Heart left ventricle (tissue), 16 donors: ENCODE results near the gene MPPED2. TPM values are rescaled to one million over a fixed set of nuclear protein-coding genes. Genes with fewer than 3 reads are reported as not detected.

Experiments
- ATAC-seq, 4 donors: fragments of 200-7000 bp; cut with Tn5 transposase; one replicate each; pipeline ENCODE4 v1.9.1; 2020 to 2022; ENCODE audit warnings: moderate library complexity in 4 of 4, mild to moderate bottlenecking in 3 of 4, moderate number of reproducible peaks in 1 of 4
- DNase-seq, 5 donors: peaks; one replicate each; pipeline ENCODE4 v3.0.0-alpha.2; 2020
- H3K27ac ChIP-seq, 12 donors: fragments of 200-600 bp; sonication (generic) in 4 of 12; one replicate each; pipeline versions ENCODE4 v1.5.0 to v1.8.0; 2016 to 2022; ENCODE audit warnings: mild to moderate bottlenecking in 2 of 12
- H3K27me3 ChIP-seq, 9 donors: fragments of 200-600 bp; sonication (generic) in 2 of 9; one replicate each; pipeline versions ENCODE4 v1.5.1 to v1.8.0; 2016 to 2022; ENCODE audit warnings: mild to moderate bottlenecking in 3 of 9
- H3K36me3 ChIP-seq, 9 donors: fragments of 200-600 bp; sonication (generic) in 2 of 9; one replicate each; pipeline versions ENCODE4 v1.5.0 to v1.8.0; 2018 to 2022; ENCODE audit warnings: mild to moderate bottlenecking in 2 of 9
- H3K4me1 ChIP-seq, 12 donors: fragments of 200-600 bp; sonication (generic) in 4 of 12; one replicate each; pipeline versions ENCODE4 v1.5.0 to v1.8.0; 2016 to 2022; ENCODE audit warnings: mild to moderate bottlenecking in 3 of 12
- H3K4me3 ChIP-seq, 12 donors: fragments of 200-600 bp; sonication (generic) in 4 of 12; one replicate each; pipeline versions ENCODE4 v1.5.0 to v1.8.0; 2017 to 2022; ENCODE audit warnings: mild to moderate bottlenecking in 9 of 12, moderate library complexity in 4 of 12
- H3K9me3 ChIP-seq, 12 donors: fragments of 200-600 bp; sonication (generic) in 4 of 12; one replicate each; pipeline versions ENCODE4 v1.5.0 to v1.8.0; 2016 to 2022; ENCODE audit warnings: mild to moderate bottlenecking in 1 of 12
- POLR2A ChIP-seq, 2 donors: fragments of 450-650 bp; IDR thresholded peaks; one replicate each; pipeline ENCODE4 v1.6.1; 2017; ENCODE audit warnings: antibody characterized with exemption in 2 of 2, mild to moderate bottlenecking in 2 of 2, moderate library complexity in 2 of 2
- WGBS, 4 donors: extraction: QIAGEN DNeasy Blood & Tissue Kit in 2 of 4; methylation state at CpG; one replicate each; pipeline versions ENCODE4 v1.1.5 to v1.1.7; 2013 to 2018; 5-methylcytosine and 5-hydroxymethylcytosine counted together
- intact Hi-C, 10 donors: fragments of 100-400 bp; cut with DNase I; formaldehyde crosslinking; loops; one replicate each; pipeline versions ENCODE4 v1.11.1 to v1.14.2; 2022
- polyA plus RNA-seq, 2 donors: library from polyadenylated mRNA; stranded (reverse); fragments of 200-250 nt; gene quantifications; one replicate each; pipeline ENCODE4 v1.2.3, GENCODE V29; 2013
- total RNA-seq, 9 donors: library from RNA; depleted of rRNA in 2 of 9; stranded (reverse); fragments of >200 nt in 2 of 9; fragmentation: NEBNext Ultra II Directional in 3 of 9; extraction: Animal tissue kit (Norgen Biotek cat#: 25700) in 3 of 9; gene quantifications; one replicate each; pipeline versions ENCODE4 v1.1.0 to v1.2.4, GENCODE V29; 2016 to 2023
- TF ChIP-seq, protein P1 (sequence below), 12 donors: fragments of 200-600 bp; sonication (generic) in 4 of 12; IDR thresholded peaks; one replicate each; pipeline versions ENCODE4 v1.5.0 to v1.8.0; 2018 to 2022; ENCODE audit warnings: antibody characterized with exemption in 12 of 12, mild to moderate bottlenecking in 5 of 12
- donor health status: ischemic (EF 13 %, LVEDD 7.1; RV severe dilation, severe dysfunction).
- donor health status: healthy with polysubstance abuse.
- donor health status: DM: no; HTN: yes; CAD: no.
- donor health status: DM: no; HTN: no; CAD: no.
- donor health status: ischemic (EF 25% LVEDD 6.9; RV normal size, moderate dysfunction).
- donor health status: ischemic (EF 25% LVEDD 5.7; RV mildly dilated, moderate dysfunction).
- donor health status: healthy.
- donor health status: DM: yes; HTN: yes; CAD: no.
- donor health status: ischemic (EF 35%, LVEDD 5.7; RV mildly dilated, moderate dysfunction).
- donor health status: nonischemic (EF 11% LVEDD 7.7; RV severe dilation, severe dysfunction).
- donor health status: DM: yes; HTN: yes; CAD: no.
- donor health status: PGD.
- donor health status: ischemic (EF 29% LVEDD 5.4; RV normal size, mild dysfunction).
- donor health status: nonischemic (EF 23%, LVEDD 6.1; RV moderate dilation, normal function).

Gene MPPED2
- total and polyA plus RNA-seq, 11 donors = 2.7 to 14.3 (median 8.4) TPM

DNA sequence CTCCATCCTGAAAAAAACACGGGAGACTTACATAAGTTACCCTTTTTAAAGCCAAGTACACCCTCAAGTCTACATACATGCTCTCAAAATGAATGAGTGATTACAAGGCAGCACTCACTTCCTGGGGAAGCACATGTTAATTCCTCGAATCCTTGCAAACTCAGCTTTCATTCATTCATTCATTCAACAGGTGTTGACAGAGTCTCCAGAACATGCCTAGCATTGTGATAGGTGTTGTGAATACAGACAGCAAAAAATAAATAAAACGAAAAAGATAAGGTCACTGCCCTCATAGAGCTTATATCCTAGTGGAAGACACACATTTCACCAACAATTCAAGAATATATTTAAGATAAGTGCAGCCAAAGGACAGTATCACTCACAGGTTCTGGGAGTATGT lies 19.7 kb downstream of the MPPED2 start:
- intact Hi-C loops = no loop called here
- H3K27me3 ChIP-seq = no peaks in the 10 kb centered on the region
- DNase-seq (no peak), ATAC-seq (no peak)
- TF ChIP-seq, protein P1, sequence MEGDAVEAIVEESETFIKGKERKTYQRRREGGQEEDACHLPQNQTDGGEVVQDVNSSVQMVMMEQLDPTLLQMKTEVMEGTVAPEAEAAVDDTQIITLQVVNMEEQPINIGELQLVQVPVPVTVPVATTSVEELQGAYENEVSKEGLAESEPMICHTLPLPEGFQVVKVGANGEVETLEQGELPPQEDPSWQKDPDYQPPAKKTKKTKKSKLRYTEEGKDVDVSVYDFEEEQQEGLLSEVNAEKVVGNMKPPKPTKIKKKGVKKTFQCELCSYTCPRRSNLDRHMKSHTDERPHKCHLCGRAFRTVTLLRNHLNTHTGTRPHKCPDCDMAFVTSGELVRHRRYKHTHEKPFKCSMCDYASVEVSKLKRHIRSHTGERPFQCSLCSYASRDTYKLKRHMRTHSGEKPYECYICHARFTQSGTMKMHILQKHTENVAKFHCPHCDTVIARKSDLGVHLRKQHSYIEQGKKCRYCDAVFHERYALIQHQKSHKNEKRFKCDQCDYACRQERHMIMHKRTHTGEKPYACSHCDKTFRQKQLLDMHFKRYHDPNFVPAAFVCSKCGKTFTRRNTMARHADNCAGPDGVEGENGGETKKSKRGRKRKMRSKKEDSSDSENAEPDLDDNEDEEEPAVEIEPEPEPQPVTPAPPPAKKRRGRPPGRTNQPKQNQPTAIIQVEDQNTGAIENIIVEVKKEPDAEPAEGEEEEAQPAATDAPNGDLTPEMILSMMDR (IDR thresholded peaks at IDR 0.05) = no peak
- no peak for TF ChIP-seq POLR2A (IDR thresholded peaks at IDR 0.05)
- peaks cover 0 to 18% (median under 1%) of the 10 kb centered on the region in 12 donors for H3K4me1 ChIP-seq
- H3K4me3 ChIP-seq = no peak overlapping the region
- peaks cover 0 to 3% (median 0%) of the 10 kb centered on the region in 9 donors for H3K36me3 ChIP-seq
- H3K9me3 ChIP-seq = no peaks in the 10 kb centered on the region
- 68 to 73% (median 70%) methylated on average over 3 of the region's 3 CpGs for WGBS, 4 donors
- H3K27ac ChIP-seq = no peak overlapping the region

DNA sequence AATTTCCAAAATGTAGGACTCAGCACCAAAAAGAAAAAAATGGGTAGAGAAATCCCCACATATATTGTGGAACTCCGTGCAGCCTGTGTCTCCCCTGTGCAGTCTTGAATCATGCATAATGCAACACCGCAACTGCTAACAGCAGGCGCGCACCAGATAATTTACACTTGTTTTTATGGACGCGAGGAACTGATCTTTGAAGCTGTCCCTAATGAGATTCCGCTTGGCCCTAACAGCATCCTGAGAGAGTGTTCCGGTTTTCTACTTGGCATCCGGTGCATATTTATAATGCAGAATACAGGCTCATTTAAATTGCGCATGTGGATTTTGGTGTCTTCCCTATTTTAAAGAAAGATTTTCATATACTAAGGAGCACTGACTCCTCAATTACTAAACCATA lies 21.1 kb downstream of the MPPED2 start:
- Histone ChIP-seq H3K4me3 (no peak overlapping the region), H3K9me3 (no peaks in the 10 kb centered on the region), H3K27me3 (no peaks in the 10 kb centered on the region), H3K27ac (no peak overlapping the region), H3K36me3 (peaks cover 0 to 3% (median 0%) of the 10 kb centered on the region in 9 donors), H3K4me1 (peaks cover 0 to 24% (median 9%) of the 10 kb centered on the region in 12 donors)
- WGBS, 4 donors = 66 to 87% (median 70%) methylated on average over 10 of the region's 10 CpGs
- ATAC-seq = no peak
- intact Hi-C loops = no loop called here
- TF ChIP-seq, protein P1 (IDR thresholded peaks at IDR 0.05) = no peak
- TF ChIP-seq POLR2A (IDR thresholded peaks at IDR 0.05) = no peak
- no peak for DNase-seq

GRCh38 chr11:30561691-30562415 lies 24.3 kb downstream of the MPPED2 start:
- intact Hi-C loops = no loop called here
- TF ChIP-seq, protein P1 (IDR thresholded peaks at IDR 0.05) = no peak
- TF ChIP-seq POLR2A (IDR thresholded peaks at IDR 0.05) = no peak
- peaks cover 0 to 22% (median 10%) of the 10 kb centered on the region in 12 donors for H3K4me1 ChIP-seq
- H3K9me3 ChIP-seq = no peaks in the 10 kb centered on the region
- no peak for DNase-seq
- no peak overlapping the region for H3K27ac ChIP-seq
- H3K36me3 ChIP-seq = no peaks in the 10 kb centered on the region
- no peak for ATAC-seq
- H3K27me3 ChIP-seq = no peaks in the 10 kb centered on the region
- H3K4me3 ChIP-seq = no peak overlapping the region
- WGBS, 4 donors = 94 to 95% (median 94%) methylated on average over 1 of the region's 1 CpG

DNA sequence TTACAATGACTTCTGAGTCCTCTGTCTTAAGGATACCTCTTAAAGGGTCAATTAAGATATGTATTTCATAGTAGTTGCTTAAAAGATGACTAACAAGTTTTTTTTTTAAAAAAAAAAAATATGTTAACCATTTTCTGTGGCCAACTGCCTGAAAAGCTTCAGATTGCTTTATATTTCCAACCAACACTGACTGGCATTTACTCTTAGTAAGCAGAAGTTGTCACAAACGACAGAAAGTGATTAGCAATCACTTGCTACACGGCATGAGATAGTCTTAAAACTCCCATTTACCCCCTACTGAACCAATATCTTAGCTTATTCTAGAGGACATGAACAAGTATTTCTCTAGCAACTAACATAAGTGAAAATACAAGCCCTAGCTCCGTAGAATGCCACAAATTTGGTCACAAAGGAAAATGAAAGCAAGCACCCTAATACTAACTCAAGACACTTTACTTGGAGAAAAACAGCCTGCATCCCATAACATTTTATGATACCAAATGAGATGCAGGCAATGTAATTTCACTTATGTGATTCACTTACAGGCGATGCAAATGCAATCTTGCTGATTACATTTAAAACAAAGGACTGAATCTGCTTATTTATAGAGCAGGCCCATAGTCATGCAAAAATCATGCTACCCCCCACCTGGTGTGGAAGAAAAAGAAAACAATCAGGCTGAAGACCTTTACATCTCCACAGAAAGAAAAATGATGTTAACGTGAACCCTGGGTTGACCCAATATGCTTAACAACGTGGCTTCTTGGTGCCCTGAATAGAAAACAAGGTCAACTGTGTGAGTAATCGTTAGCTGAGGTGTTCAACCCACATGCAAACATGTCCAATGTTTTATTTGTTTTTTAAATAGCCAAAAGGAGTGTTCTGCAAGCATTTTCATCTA lies 25.7 kb downstream of the MPPED2 start:
- DNase-seq (no peak), ATAC-seq (peak in 2 of 4 donors; percentile 44 to 74)
- intact Hi-C loops = no loop called here
- Histone ChIP-seq H3K36me3 (no peaks in the 10 kb centered on the region), H3K9me3 (no peaks in the 10 kb centered on the region), H3K4me1 (peaks cover 0 to 17% (median 9%) of the 10 kb centered on the region in 12 donors), H3K27ac (peak overlapping the region in 8 of 12 donors; percentile 1 to 51 (median 30)), H3K4me3 (peak overlapping the region in 11 of 12 donors; percentile 0 to 50 (median 32)), H3K27me3 (no peaks in the 10 kb centered on the region)
- TF ChIP-seq POLR2A (IDR thresholded peaks at IDR 0.05) = no peak
- TF ChIP-seq, protein P1 (IDR thresholded peaks at IDR 0.05) = no peak
- 36 to 39% (median 37%) methylated on average over 7 of the region's 7 CpGs for WGBS, 4 donors
